OCI-LY1 (cell line): ENCODE measurements around the gene DLX4.

Experiments
- H2AFZ ChIP-seq: fragments of 200-600 bp; sonication (generic), shearing (Covaris generic); 2 replicates; pipeline ENCODE4 v1.6.0; 2014; ENCODE audit warnings: antibody characterized with exemption, mild to moderate bottlenecking, low read length
- H3F3A ChIP-seq: fragments of 200-600 bp; sonication (generic), shearing (Covaris generic); 2 replicates; pipeline ENCODE4 v1.6.0; 2014; ENCODE audit warnings: mild to moderate bottlenecking, antibody characterized with exemption, low read length, moderate library complexity; ENCODE audit not compliant: insufficient read depth
- H3K27ac ChIP-seq: fragments of 200-600 bp; sonication (generic); 2 replicates; pipeline ENCODE4 v1.5.1; 2014; ENCODE audit warnings: low read length, mixed run types, mild to moderate bottlenecking, low read depth; ENCODE audit not compliant: poor library complexity, severe bottlenecking
- H3K27me3 ChIP-seq: fragments of 200-600 bp; sonication (generic); 2 replicates; pipeline ENCODE4 v1.6.0; 2014; ENCODE audit warnings: antibody characterized with exemption, mild to moderate bottlenecking, low read length, moderate library complexity; ENCODE audit not compliant: insufficient read depth
- H3K36me3 ChIP-seq: fragments of 200-600 bp; sonication (generic); 2 replicates; pipeline ENCODE4 v1.6.1; 2014; ENCODE audit warnings: mild to moderate bottlenecking, antibody characterized with exemption, low read length, moderate library complexity, mixed read lengths; ENCODE audit not compliant: insufficient read depth
- H3K4me1 ChIP-seq: fragments of 200-600 bp; sonication (generic); 2 replicates; pipeline ENCODE4 v1.5.1; 2014; ENCODE audit warnings: mild to moderate bottlenecking, low read length, moderate library complexity; ENCODE audit not compliant: insufficient read depth, severe bottlenecking
- H3K4me2 ChIP-seq: fragments of 200-600 bp; sonication (generic), shearing (Covaris generic); 2 replicates; pipeline ENCODE4 v1.6.1; 2014; ENCODE audit warnings: low read length
- H3K4me3 ChIP-seq: fragments of 200-600 bp; sonication (generic); 2 replicates; pipeline ENCODE4 v1.5.1; 2014; ENCODE audit warnings: low read length, low read depth, mild to moderate bottlenecking, mixed read lengths; ENCODE audit not compliant: poor library complexity, severe bottlenecking
- H3K79me2 ChIP-seq: fragments of 200-600 bp; shearing (Covaris generic); 2 replicates; pipeline ENCODE4 v1.6.1; 2016; ENCODE audit warnings: mixed run types, low read length, mixed read lengths; ENCODE audit not compliant: insufficient read depth
- H3K9ac ChIP-seq: fragments of 200-600 bp; sonication (generic), shearing (Covaris generic); 2 replicates; pipeline ENCODE4 v1.6.1; 2014; ENCODE audit warnings: mild to moderate bottlenecking, low read length, mixed read lengths
- H3K9me2 ChIP-seq: fragments of 200-600 bp; sonication (generic), shearing (Covaris generic); 2 replicates; pipeline ENCODE4 v1.6.1; 2014; ENCODE audit warnings: low read depth, mild to moderate bottlenecking, low read length, mixed read lengths
- H3K9me3 ChIP-seq: fragments of 200-600 bp; shearing (Covaris generic); 2 replicates; pipeline ENCODE4 v1.6.1; 2014; ENCODE audit warnings: low read length, mixed read lengths
- H4K20me1 ChIP-seq: fragments of 200-600 bp; sonication (generic), shearing (Covaris generic); 2 replicates; pipeline ENCODE4 v1.6.0; 2016; ENCODE audit warnings: mild to moderate bottlenecking, low read length; ENCODE audit not compliant: insufficient read depth
- CTCF ChIP-seq: fragments of 200-600 bp; sonication (generic), shearing (Covaris generic); IDR thresholded peaks from 2 replicates; pipeline ENCODE4 v1.5.1; 2017; ENCODE audit warnings: mild to moderate bottlenecking, antibody characterized with exemption, low read length, moderate library complexity, mixed read lengths
- EZH2 ChIP-seq: fragments of 200-600 bp; sonication (generic), shearing (Covaris generic); IDR thresholded peaks from 2 replicates; pipeline ENCODE4 v1.8.0; 2017; ENCODE audit warnings: borderline replicate concordance, mixed run types, mild to moderate bottlenecking, antibody characterized with exemption, low read length, moderate library complexity, mixed read lengths

DLX4 gene

GRCh38 chr17:50013079-50013478 lies 44.1 kb downstream of the DLX4 start:
- H4K20me1 ChIP-seq, result no peaks in the 10 kb centered on the region
- no peaks in the 10 kb centered on the region for H3K4me1 ChIP-seq
- TF ChIP-seq EZH2 (no peak), CTCF (no peak)
- H2AFZ ChIP-seq, result no peak overlapping the region
- no peaks in the 10 kb centered on the region for H3K27me3 ChIP-seq
- H3K27ac ChIP-seq, result no peak overlapping the region
- no peaks in the 10 kb centered on the region for H3K9me2 ChIP-seq
- H3K79me2 ChIP-seq, result no peaks in the 10 kb centered on the region
- H3K4me3 ChIP-seq, result no peak overlapping the region
- no peaks in the 10 kb centered on the region for H3F3A ChIP-seq
- H3K9ac ChIP-seq, result no peak overlapping the region
- no peaks in the 10 kb centered on the region; the same call in 1 of the 2 replicates for H3K36me3 ChIP-seq
- peaks cover 9% of the 10 kb centered on the region; the same call in 1 of the 2 replicates for H3K9me3 ChIP-seq
- no peak overlapping the region for H3K4me2 ChIP-seq

- Histone ChIP-seq H3K4me2 (no peak overlapping the region), H3F3A (no peaks in the 10 kb centered on the region), H3K9me3 (peaks cover 9% of the 10 kb centered on the region; the same call in 1 of the 2 replicates), H3K9me2 (no peaks in the 10 kb centered on the region), H3K79me2 (no peaks in the 10 kb centered on the region), H3K4me3 (no peak overlapping the region), H3K36me3 (no peaks in the 10 kb centered on the region; the same call in 1 of the 2 replicates), H3K9ac (no peak overlapping the region), H3K4me1 (no peaks in the 10 kb centered on the region), H4K20me1 (no peaks in the 10 kb centered on the region), H3K27me3 (no peaks in the 10 kb centered on the region), H2AFZ (no peak overlapping the region), H3K27ac (no peak overlapping the region)
- no peak for TF ChIP-seq CTCF
- no peak for TF ChIP-seq EZH2
Observed at GRCh38 chr17:50014471-50015088, 45.6 kb downstream of the DLX4 start.

GRCh38 chr17:50015146-50015545 lies 46.2 kb downstream of the DLX4 start:
- H3K27ac ChIP-seq, result no peak overlapping the region
- H4K20me1 ChIP-seq, result no peaks in the 10 kb centered on the region
- no peaks in the 10 kb centered on the region; the same call in 1 of the 2 replicates for H3K36me3 ChIP-seq
- no peaks in the 10 kb centered on the region for H3F3A ChIP-seq
- H3K9ac ChIP-seq, result no peak overlapping the region
- H3K4me3 ChIP-seq, result no peak overlapping the region
- H2AFZ ChIP-seq, result no peak overlapping the region
- no peaks in the 10 kb centered on the region for H3K9me2 ChIP-seq
- H3K4me1 ChIP-seq, result no peaks in the 10 kb centered on the region
- peaks cover 9% of the 10 kb centered on the region; the same call in 1 of the 2 replicates for H3K9me3 ChIP-seq
- H3K79me2 ChIP-seq, result no peaks in the 10 kb centered on the region
- H3K27me3 ChIP-seq, result no peaks in the 10 kb centered on the region
- H3K4me2 ChIP-seq, result no peak overlapping the region
- TF ChIP-seq CTCF (no peak), EZH2 (no peak)
